LNCaP clone FGC (cell line): Measurements from ENCODE around the gene ALDH1L2.
"Not testable (repeated sequence)": the region's sequence is repeated elsewhere in the genome, so short reads cannot be mapped to it uniquely, and the experiment has no call there.

Source experiments
- DNase-seq: peaks from one replicate; pipeline ENCODE4 v3.0.0-alpha.2; 2011; ENCODE audit warnings: low read depth
- H3K4me3 ChIP-seq: 2 replicates; pipeline ENCODE4 v1.5.1; 2011; ENCODE audit warnings: mild to moderate bottlenecking, low read depth, low read length, control low read depth
- TF ChIP-seq, protein P1 (sequence below): IDR thresholded peaks from 2 replicates; pipeline ENCODE4 v1.5.1; 2012; ENCODE audit warnings: mild to moderate bottlenecking; ENCODE audit not compliant: control insufficient read depth, insufficient read depth; ENCODE audit errors: extremely low read depth

Gene ALDH1L2

DNA sequence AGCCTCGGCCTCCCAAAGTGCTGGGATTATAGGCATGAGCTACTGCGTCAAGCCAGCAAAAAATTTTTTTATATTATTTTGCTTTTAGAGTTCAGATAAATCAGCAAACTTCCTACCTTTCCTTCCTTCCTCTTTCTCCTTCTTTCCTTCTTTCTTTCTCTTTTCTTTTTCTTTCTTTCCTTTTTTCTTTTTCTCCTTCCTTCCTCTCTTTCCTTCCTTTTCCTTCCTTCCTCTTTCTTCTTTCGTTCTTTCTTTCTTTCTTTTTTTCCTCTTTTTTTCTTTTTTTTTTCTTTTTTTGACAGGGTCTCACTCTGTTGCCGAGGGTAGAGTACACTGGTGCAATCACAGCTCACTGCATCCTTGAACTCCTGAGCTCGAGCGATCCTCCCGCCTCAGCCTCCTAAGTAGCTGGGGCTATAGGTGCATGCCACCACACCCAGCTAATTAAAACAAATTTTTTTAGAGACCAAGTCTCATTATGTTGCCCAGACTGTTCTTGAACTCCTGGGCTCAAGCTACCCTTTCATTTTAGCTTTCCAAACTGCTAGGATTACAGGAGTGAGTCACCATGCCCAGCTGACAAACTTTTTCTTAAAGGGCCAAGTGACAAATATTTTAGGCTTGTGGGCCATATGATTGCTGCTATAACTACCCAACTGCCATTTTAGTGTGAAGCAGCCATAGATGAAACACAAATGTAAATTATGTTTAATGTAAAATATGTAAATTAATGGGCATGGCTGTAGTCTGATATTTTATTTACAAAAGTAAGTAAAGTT, 16.1 kb upstream of the ALDH1L2 start:
- H3K4me3 ChIP-seq, result no peak overlapping the region
- DNase-seq, result no peak
- TF ChIP-seq, protein P1, sequence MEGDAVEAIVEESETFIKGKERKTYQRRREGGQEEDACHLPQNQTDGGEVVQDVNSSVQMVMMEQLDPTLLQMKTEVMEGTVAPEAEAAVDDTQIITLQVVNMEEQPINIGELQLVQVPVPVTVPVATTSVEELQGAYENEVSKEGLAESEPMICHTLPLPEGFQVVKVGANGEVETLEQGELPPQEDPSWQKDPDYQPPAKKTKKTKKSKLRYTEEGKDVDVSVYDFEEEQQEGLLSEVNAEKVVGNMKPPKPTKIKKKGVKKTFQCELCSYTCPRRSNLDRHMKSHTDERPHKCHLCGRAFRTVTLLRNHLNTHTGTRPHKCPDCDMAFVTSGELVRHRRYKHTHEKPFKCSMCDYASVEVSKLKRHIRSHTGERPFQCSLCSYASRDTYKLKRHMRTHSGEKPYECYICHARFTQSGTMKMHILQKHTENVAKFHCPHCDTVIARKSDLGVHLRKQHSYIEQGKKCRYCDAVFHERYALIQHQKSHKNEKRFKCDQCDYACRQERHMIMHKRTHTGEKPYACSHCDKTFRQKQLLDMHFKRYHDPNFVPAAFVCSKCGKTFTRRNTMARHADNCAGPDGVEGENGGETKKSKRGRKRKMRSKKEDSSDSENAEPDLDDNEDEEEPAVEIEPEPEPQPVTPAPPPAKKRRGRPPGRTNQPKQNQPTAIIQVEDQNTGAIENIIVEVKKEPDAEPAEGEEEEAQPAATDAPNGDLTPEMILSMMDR, result no peak

- TF ChIP-seq, protein P1, result no peak
- DNase-seq, result no peak
- no peak overlapping the region for H3K4me3 ChIP-seq
These were observed 15.1 kb upstream of the ALDH1L2 start for GRCh38 chr12:105099356-105099755.

- not testable (repeated sequence) for H3K4me3 ChIP-seq, DNase-seq
These were observed 11.1 kb upstream of the ALDH1L2 start for GRCh38 chr12:105095338-105095737.

- H3K4me3 ChIP-seq, result no peak overlapping the region
These were observed 8.1 kb upstream of the ALDH1L2 start for GRCh38 chr12:105092336-105092735.

DNA sequence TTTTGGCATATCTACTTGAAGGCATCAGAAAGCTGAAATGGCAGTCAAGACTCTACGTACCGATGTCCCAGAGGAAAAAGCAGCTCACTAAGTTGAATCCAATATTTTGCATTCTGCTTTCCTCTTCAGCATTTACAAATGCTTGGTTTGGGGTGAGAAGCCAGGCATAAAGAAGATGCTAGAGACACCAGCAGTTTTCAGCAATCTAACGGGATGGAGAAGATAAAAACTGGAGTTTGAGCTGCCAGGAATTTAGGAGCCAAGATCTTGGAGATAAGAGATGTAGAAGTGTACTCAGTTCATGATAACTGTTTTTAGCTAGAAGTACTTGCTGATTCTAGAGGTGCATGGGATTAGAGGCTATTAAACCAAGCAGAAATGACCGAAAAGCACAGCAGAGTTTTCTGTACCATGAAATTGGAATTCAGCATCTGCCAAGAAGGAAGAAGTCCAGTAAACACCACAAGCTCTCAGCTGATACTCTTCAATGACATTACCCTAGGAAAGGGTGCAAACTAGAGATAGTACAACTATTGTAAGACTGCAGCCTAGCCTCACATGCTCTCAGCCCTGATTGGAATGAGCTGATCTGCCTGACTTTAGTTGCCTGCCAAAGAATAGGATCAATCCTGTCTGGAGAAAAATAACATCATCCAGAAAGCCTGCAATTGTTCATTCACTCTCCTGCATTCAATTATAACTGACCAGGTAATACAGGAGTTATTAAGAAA, 7.4 kb upstream of the ALDH1L2 start:
- TF ChIP-seq, protein P1, result no peak
- no peak for DNase-seq
- no peak overlapping the region for H3K4me3 ChIP-seq

More at GRCh38 chr12:105092336-105092735, 8.1 kb upstream of the ALDH1L2 start:
- TF ChIP-seq, protein P1, result no peak
- DNase-seq, result no peak

DNA sequence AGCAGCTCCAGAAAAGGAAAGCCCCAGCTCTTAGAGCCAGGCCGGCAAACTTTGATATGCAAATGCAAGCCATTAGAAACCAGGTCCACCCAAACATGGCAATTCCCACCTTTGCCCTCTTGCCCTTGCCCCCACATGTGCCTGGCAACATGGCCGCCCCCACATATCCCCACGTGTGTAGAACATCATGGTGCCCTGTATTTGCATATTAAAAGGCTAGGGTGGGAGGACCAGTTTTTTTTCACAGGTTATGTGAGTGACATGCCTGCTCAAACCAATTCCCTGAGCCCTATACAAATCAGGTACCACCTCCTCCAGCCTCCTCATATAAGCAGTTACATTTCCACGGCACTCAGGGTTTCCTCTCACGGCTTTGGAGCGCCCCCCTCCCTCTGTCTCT, 6.1 kb upstream of the ALDH1L2 start:
- TF ChIP-seq, protein P1, result no peak
- no peak overlapping the region for H3K4me3 ChIP-seq
- no peak for DNase-seq

GRCh38 chr12:105089817-105090216, 5.6 kb upstream of the ALDH1L2 start:
- TF ChIP-seq, protein P1, result no peak
- H3K4me3 ChIP-seq, result no peak overlapping the region
- DNase-seq, result no peak
